K562 (cell line): ENCODE results near the gene SUPT3H. TPM values are rescaled to one million over a fixed set of nuclear protein-coding genes. Genes with fewer than 3 reads are reported as not detected.

Experiments
- ATAC-seq: fragments of 200-7000 bp; cut with Tn5 transposase; 3 replicates; pipeline ENCODE4 v1.9.1; 2020; ENCODE audit warnings: moderate library complexity
- BruUV-seq: library from RNA; stranded (reverse); fragments of 400-500 nt; replicated peaks from 2 replicates; lab custom pipeline; 2021; lab: Mats Ljungman, UMichigan
- CTCF ChIA-PET: fragments of 300-600 bp; formaldehyde crosslinking; extraction: SDS; loops from one replicate; lab custom pipeline; 2021; ENCODE audit warnings: low intra/inter-chr PET ratio; lab: Yijun Ruan, JAX
- POLR2A ChIA-PET: fragments of 300-600, 350-650 bp; sonication (Branson Sonifier 250); formaldehyde crosslinking; extraction: SDS; loops from one replicate; lab custom pipeline; 2021; ENCODE audit warnings: antibody characterized with exemption, inconsistent platforms; lab: Yijun Ruan, JAX
- DNase-seq, 4 experiments: peaks; one replicate each; pipeline versions ENCODE4 v3.0.0 to v3.0.0-alpha.2; 2011 to 2018; ENCODE audit warnings: low spot score in 3 of 4, mixed read lengths in 3 of 4; ENCODE audit errors: extremely low read depth in 1 of 4
- FAIRE-seq: peaks from 2 replicates; lab custom pipeline; 2011; peaks lifted over from hg19 to GRCh38; lab: Jason Lieb, UNC
- H2AFZ ChIP-seq: 2 replicates; pipeline ENCODE4 v1.6.0; 2011; ENCODE audit warnings: low read depth, low read length, control low read depth, inconsistent platforms
- H3K27ac ChIP-seq: fragments of 200-600 bp; 3 replicates; pipeline ENCODE4 v1.8.0; 2011; ENCODE audit warnings: low read depth, mild to moderate bottlenecking, control low read depth, inconsistent platforms, low read length, moderate library complexity, mixed read lengths; ENCODE audit errors: extremely low read depth
- H3K27me3 ChIP-seq, 2 experiments: fragments of 300-600 bp in 1 of 2; 2 replicates in 1 of 2; 3 replicates in 1 of 2; pipeline versions ENCODE4 v1.6.0 to v1.8.0; 2011; ENCODE audit warnings: inconsistent platforms in 2 of 2, low read length in 2 of 2, mild to moderate bottlenecking in 1 of 2, mixed read lengths in 1 of 2, moderate library complexity in 1 of 2; ENCODE audit not compliant: control insufficient read depth in 2 of 2, insufficient read depth in 2 of 2
- H3K36me3 ChIP-seq: fragments of 300-600 bp; 3 replicates; pipeline ENCODE4 v1.8.0; 2011; ENCODE audit warnings: mild to moderate bottlenecking, low read length, inconsistent platforms; ENCODE audit not compliant: control insufficient read depth, insufficient read depth
- H3K4me1 ChIP-seq, 2 experiments: fragments of 200-600 bp in 1 of 2; replicated peaks in 1 of 2; 2 replicates in 1 of 2; 3 replicates in 1 of 2; pipeline versions ENCODE4 v1.5.1 to v1.8.0; 2011; ENCODE audit warnings: inconsistent platforms in 2 of 2, low read length in 2 of 2, mild to moderate bottlenecking in 1 of 2, mixed read lengths in 1 of 2, moderate library complexity in 1 of 2; ENCODE audit not compliant: control insufficient read depth in 2 of 2, insufficient read depth in 2 of 2
- H3K4me2 ChIP-seq: 2 replicates; pipeline ENCODE4 v1.6.1; 2011; ENCODE audit warnings: low read length, control low read depth, inconsistent platforms, mixed read lengths; ENCODE audit not compliant: insufficient read depth
- H3K4me3 ChIP-seq: fragments of 200-600 bp; sonication (generic), shearing (Covaris generic); 2 replicates; pipeline ENCODE4 v1.5.1; 2016; ENCODE audit warnings: control low read depth, inconsistent platforms
- H3K79me2 ChIP-seq: fragments of 200-600 bp; 3 replicates; pipeline ENCODE4 v1.8.0; 2011; ENCODE audit warnings: low read length, inconsistent platforms; ENCODE audit not compliant: control insufficient read depth, insufficient read depth
- H3K9ac ChIP-seq, 2 experiments: 2 replicates each; pipeline versions ENCODE4 v1.6.0 to v1.6.1; 2011; ENCODE audit warnings: low read depth in 2 of 2, low read length in 2 of 2, control low read depth in 1 of 2, inconsistent platforms in 1 of 2, mild to moderate bottlenecking in 1 of 2, mixed read lengths in 1 of 2; ENCODE audit not compliant: insufficient read depth in 1 of 2
- H3K9me1 ChIP-seq: one replicate; pipeline ENCODE4 v1.6.0; 2011; ENCODE audit warnings: inconsistent platforms, mild to moderate bottlenecking, low read length, moderate library complexity; ENCODE audit not compliant: control insufficient read depth, insufficient read depth
- H3K9me3 ChIP-seq: replicated peaks from 2 replicates; pipeline ENCODE4 v1.5.1; 2011; ENCODE audit warnings: low read depth, low read length, inconsistent platforms; ENCODE audit not compliant: control insufficient read depth, insufficient read depth
- H4K20me1 ChIP-seq: replicated peaks from 2 replicates; pipeline ENCODE4 v1.6.1; 2011; ENCODE audit warnings: low read length, inconsistent platforms, mixed read lengths; ENCODE audit not compliant: control insufficient read depth, insufficient read depth
- GABPA ChIP-seq: fragments of 200-800 bp; sonication (Bioruptor generic); conservative IDR thresholded peaks from 2 replicates; pipeline ENCODE4 v1.6.1; 2016; ENCODE audit warnings: low read depth, missing genetic modification characterization, missing compliant biosample characterization
- KLF13 ChIP-seq: fragments of 450-650 bp; IDR thresholded peaks from 2 replicates; pipeline ENCODE4 v1.6.1; 2016; ENCODE audit warnings: missing genetic modification characterization, low read depth, mild to moderate bottlenecking, missing compliant biosample characterization, moderate library complexity, borderline replicate concordance
- MED1 ChIP-seq: sonication (generic); formaldehyde crosslinking; IDR thresholded peaks from 2 replicates; pipeline ENCODE4 v1.8.1; 2023; ENCODE audit warnings: missing genetic modification reagents, borderline replicate concordance
- NUFIP1 ChIP-seq: fragments of 450-650 bp; IDR thresholded peaks from 2 replicates; pipeline ENCODE4 v1.6.1; 2018; ENCODE audit not compliant: partially characterized antibody
- ZBTB9 ChIP-seq: fragments of 450-650 bp; formaldehyde crosslinking; IDR thresholded peaks from 2 replicates; pipeline ENCODE4 v1.4.0; 2020; ENCODE audit warnings: mild to moderate bottlenecking, moderate library complexity
- ZNF511 ChIP-seq: sonication (generic); formaldehyde crosslinking; IDR thresholded peaks from 2 replicates; pipeline ENCODE4 v1.8.0; 2022; ENCODE audit warnings: mild to moderate bottlenecking, missing genetic modification reagents
- ZNF609 ChIP-seq: sonication (generic); formaldehyde crosslinking; IDR thresholded peaks from 2 replicates; pipeline ENCODE4 v1.8.1; 2023; ENCODE audit warnings: missing genetic modification reagents, mild to moderate bottlenecking, borderline replicate concordance
- ZNF699 ChIP-seq: fragments of 250-450 bp; sonication (Bioruptor Pico); IDR thresholded peaks from 2 replicates; pipeline ENCODE4 v1.8.0; 2021; ENCODE audit warnings: mild to moderate bottlenecking, moderate library complexity; ENCODE audit not compliant: insufficient replicate concordance
- WGBS: fragments of 100-300 bp; shearing (Covaris generic); methylation state at CpG from one replicate; pipeline ENCODE4 v1.1.6; 2016; ENCODE audit warnings: low coverage, mixed read lengths; ENCODE audit not compliant: insufficient coverage; ENCODE audit errors: missing lambda C conversion rate; 5-methylcytosine and 5-hydroxymethylcytosine counted together
- in situ Hi-C: fragments of 300-500 bp; cut with MboI; formaldehyde crosslinking; loops from 4 replicates; pipeline ENCODE4 v1.15.0; 2018; ENCODE audit warnings: inconsistent platforms, mixed read lengths
- intact Hi-C: fragments of 100-400 bp; cut with micrococcal nuclease; formaldehyde crosslinking; loops from 2 replicates; pipeline ENCODE4 v1.14.2; 2022
- polyA plus RNA-seq, 8 experiments: library from polyadenylated mRNA; depleted of rRNA in 4 of 8; stranded (reverse) in 5 of 8; unstranded in 3 of 8; fragments of >200 nt; fragmentation: Nextera tagmentation in 2 of 8; fragmentation: Illumina TruSeq in 1 of 8; extraction: Ambion mirVana in 2 of 8; extraction: Trizol in 1 of 8; gene quantifications; 2 replicates each; pipeline versions ENCODE4 v1.2.1 to v1.2.3, GENCODE V29; 2011 to 2014; ENCODE audit warnings: inconsistent platforms in 1 of 8, missing spikeins in 1 of 8
- total RNA-seq, 7 experiments: library from RNA; depleted of rRNA in 6 of 7; stranded (reverse); fragments of >200 nt in 6 of 7; fragmentation: Illumina TruSeq in 2 of 7; extraction: Trizol in 2 of 7; gene quantifications; 2 replicates each; pipeline versions ENCODE4 v1.2.1 to v1.2.3, GENCODE V29; 2011 to 2021; ENCODE audit warnings: low replicate concordance in 1 of 7

SUPT3H gene
- total and polyA plus RNA-seq, 9 of the 15 experiments (the other 6 are each of a cell fraction or from before 2014, with no cell fraction given) = 7.2 to 16.3 (median 11.9) TPM

GRCh38 chr6:45044086-45044485 is 333.6 kb downstream of the SUPT3H start:
- in situ Hi-C loops = no loop called here
- no peaks in the 10 kb centered on the region for H3K79me2 ChIP-seq
- CTCF ChIA-PET = no interaction called here

More at GRCh38 chr6:45044086-45044485, 333.6 kb downstream of the SUPT3H start:
- no peak for ATAC-seq
- H2AFZ ChIP-seq = no peak overlapping the region
- H3K4me2 ChIP-seq = no peak overlapping the region
- intact Hi-C loops = no loop called here
- POLR2A ChIA-PET = no interaction called here
- H3K9ac ChIP-seq = no peak overlapping the region
- no peaks in the 10 kb centered on the region for H3K9me3 ChIP-seq
- no peaks in the 10 kb centered on the region for H3K9me1 ChIP-seq
- H4K20me1 ChIP-seq = no peaks in the 10 kb centered on the region
- DNase-seq = no peak
- peaks cover 0 to 2% of the 10 kb centered on the region in 2 experiments; a peak in 1 of 5 replicates for H3K4me1 ChIP-seq
- H3K27ac ChIP-seq = no peak overlapping the region
- no peaks in the 10 kb centered on the region for H3K27me3 ChIP-seq
- BruUV-seq = no TSS peak
- H3K36me3 ChIP-seq = no peaks in the 10 kb centered on the region
- no peak for TF ChIP-seq GABPA (tag)
- TF ChIP-seq KLF13 (tag) = no peak
- TF ChIP-seq ZNF609 (CRISPR knock-in tag) = no peak
- no peak for TF ChIP-seq ZBTB9 (CRISPR knock-in tag)
- TF ChIP-seq MED1 (CRISPR knock-in tag) = no peak
- TF ChIP-seq NUFIP1 = no peak
- TF ChIP-seq ZNF511 = no peak
- no peak for TF ChIP-seq ZNF699 (CRISPR knock-in tag)
- FAIRE-seq = no peak
- 35% methylated on average over 2 of the region's 2 CpGs for WGBS
- H3K4me3 ChIP-seq = no peak overlapping the region
